Measurements from ENCODE around the gene CDH11. TPM values are rescaled to one million over a fixed set of nuclear protein-coding genes. Genes with fewer than 3 reads are reported as not detected.

The CDH11 gene
- total and polyA plus RNA-seq, 8 donors, result 2.2 to 171 (median 15.2) TPM

GRCh38 chr16:64975821-64976220 lies 146.0 kb downstream of the CDH11 start:
- intact Hi-C loops (cut with DNase I; ENCODE audit: low total_unique reads), result no loop called here
- no peaks in the 10 kb centered on the region for H3K4me1 ChIP-seq
- H3K27me3 ChIP-seq, result no peaks in the 10 kb centered on the region
- H3K27ac ChIP-seq, result no peak overlapping the region
- peaks cover 2 to 29% (median 19%) of the 10 kb centered on the region in 4 donors for H3K36me3 ChIP-seq
- no peak for DNase-seq
- no peaks in the 10 kb centered on the region for H3K9me3 ChIP-seq
- TF ChIP-seq POLR2AphosphoS5 (IDR thresholded peaks at IDR 0.05), result no peak
- TF ChIP-seq POLR2A (IDR thresholded peaks at IDR 0.05), result no peak
- TF ChIP-seq EP300 (IDR thresholded peaks at IDR 0.05), result no peak
- TF ChIP-seq CTCF (IDR thresholded peaks at IDR 0.05), result no peak
- 60 to 90% (median 88%) methylated on average over 1 of the region's 1 CpG for WGBS, 5 donors
- no peak overlapping the region for H3K4me3 ChIP-seq

- TF ChIP-seq CTCF (IDR thresholded peaks at IDR 0.05) (no peak), EP300 (IDR thresholded peaks at IDR 0.05) (no peak), POLR2AphosphoS5 (IDR thresholded peaks at IDR 0.05) (no peak), POLR2A (IDR thresholded peaks at IDR 0.05) (no peak)
- Histone ChIP-seq H3K27me3 (no peaks in the 10 kb centered on the region), H3K4me3 (no peak overlapping the region), H3K27ac (no peak overlapping the region), H3K9me3 (no peaks in the 10 kb centered on the region), H3K4me1 (no peaks in the 10 kb centered on the region), H3K36me3 (peaks cover 2 to 36% (median 24%) of the 10 kb centered on the region in 4 donors)
- intact Hi-C loops (cut with DNase I; ENCODE audit: low total_unique reads), result no loop called here
- no peak for DNase-seq
- 77 to 93% (median 86%) methylated on average over 2 of the region's 2 CpGs for WGBS, 5 donors
Observed at GRCh38 chr16:64974381-64974780, 147.5 kb downstream of the CDH11 start.

DNA sequence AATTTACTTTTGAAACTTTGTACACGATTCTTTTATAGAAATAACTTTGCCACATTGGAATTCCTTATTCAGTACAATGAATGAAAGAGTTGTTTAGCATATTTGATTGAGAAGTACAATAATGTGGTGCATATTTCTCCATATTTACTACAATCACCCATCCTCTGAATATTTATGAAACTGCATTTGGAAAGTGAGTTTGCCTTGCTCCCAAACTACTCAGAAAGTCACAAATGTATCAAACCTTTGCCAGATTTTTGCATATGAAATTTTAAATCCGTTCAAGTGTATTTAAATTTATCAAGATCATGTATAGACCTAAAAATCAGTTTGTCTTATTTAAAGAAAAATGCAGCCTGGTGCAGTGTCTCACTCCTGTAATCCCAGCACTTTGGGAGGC lies 148.7 kb downstream of the CDH11 start:
- no peak for TF ChIP-seq POLR2AphosphoS5 (IDR thresholded peaks at IDR 0.05)
- no peak for TF ChIP-seq EP300 (IDR thresholded peaks at IDR 0.05)
- TF ChIP-seq CTCF (IDR thresholded peaks at IDR 0.05), result no peak
- no peak for TF ChIP-seq POLR2A (IDR thresholded peaks at IDR 0.05)
- Histone ChIP-seq H3K9me3 (no peaks in the 10 kb centered on the region), H3K36me3 (peaks cover 2 to 32% (median 24%) of the 10 kb centered on the region in 4 donors), H3K4me1 (no peaks in the 10 kb centered on the region), H3K27me3 (no peaks in the 10 kb centered on the region), H3K4me3 (no peak overlapping the region), H3K27ac (no peak overlapping the region)
- intact Hi-C loops (cut with DNase I; ENCODE audit: low total_unique reads), result no loop called here
- DNase-seq, result no peak
- 41 to 77% (median 41%) methylated on average over 2 of the region's 2 CpGs for WGBS, 5 donors

DNA sequence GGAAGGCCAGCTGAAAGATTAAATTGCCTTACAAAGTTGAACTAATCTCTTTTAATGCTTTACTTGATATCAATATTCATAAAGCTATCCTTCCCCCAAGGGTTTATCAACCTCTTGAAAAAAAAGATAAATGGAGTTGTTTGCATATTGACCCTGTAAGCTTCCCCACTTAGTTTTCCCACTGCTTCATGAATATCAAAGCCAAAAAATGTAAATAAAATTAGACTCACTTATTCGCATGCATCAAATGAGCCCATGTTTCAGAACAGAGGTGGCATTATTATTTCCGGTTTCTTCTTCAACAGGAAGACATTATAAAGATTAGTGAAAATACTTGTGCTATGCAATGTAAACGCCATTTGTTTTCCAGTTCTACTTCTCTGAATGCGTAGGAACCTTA lies 150.7 kb downstream of the CDH11 start:
- TF ChIP-seq POLR2AphosphoS5 (IDR thresholded peaks at IDR 0.05), result no peak
- no peak for TF ChIP-seq CTCF (IDR thresholded peaks at IDR 0.05)
- no peak for TF ChIP-seq EP300 (IDR thresholded peaks at IDR 0.05)
- TF ChIP-seq POLR2A (IDR thresholded peaks at IDR 0.05), result no peak
- intact Hi-C loops (cut with DNase I; ENCODE audit: low total_unique reads), result no loop called here
- Histone ChIP-seq H3K4me3 (no peak overlapping the region), H3K27ac (no peak overlapping the region), H3K9me3 (no peaks in the 10 kb centered on the region), H3K4me1 (no peaks in the 10 kb centered on the region), H3K36me3 (peaks cover 2 to 32% (median 24%) of the 10 kb centered on the region in 4 donors), H3K27me3 (no peaks in the 10 kb centered on the region)
- no peak for DNase-seq
- 55 to 82% (median 67%) methylated on average over 4 of the region's 4 CpGs for WGBS, 5 donors

Data from stomach (tissue), 9 donors.